ENCODE results near the gene FEN1. TPM values are rescaled to one million over a fixed set of nuclear protein-coding genes. Genes with fewer than 3 reads are reported as not detected.

FEN1 gene
- total RNA-seq, 1 donor from 2014 or later = 23.9 TPM

DNA sequence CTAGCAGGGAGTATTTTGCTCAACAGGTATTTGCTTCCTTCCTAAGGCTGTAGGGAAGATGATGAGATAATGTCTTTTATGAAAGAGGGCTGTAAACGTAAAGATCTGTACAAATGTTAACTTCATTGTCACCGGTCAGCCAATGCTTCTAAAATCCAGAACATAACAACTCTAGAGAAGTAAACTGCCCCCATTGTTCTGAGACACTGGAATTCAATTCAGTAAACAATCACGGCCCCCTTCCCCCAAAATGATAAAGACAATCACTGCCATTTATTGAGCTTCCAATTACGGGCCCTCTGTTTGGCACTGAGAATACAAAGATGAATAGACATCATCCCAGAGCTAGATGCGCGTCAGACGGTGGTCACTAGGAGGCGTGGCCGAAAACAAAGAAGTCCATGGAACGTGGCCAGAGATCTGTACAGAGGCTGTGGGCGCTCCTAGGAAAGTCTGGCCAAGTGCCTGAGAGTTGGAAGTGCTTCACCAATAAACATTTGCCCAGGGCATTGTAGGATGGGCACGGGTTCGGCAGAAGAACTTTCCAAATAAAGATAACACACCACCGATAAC lies 888 bp upstream of the FEN1 start:
- ATAC-seq (ENCODE audit: low read depth) = no peak
- TF ChIP-seq, protein P1, sequence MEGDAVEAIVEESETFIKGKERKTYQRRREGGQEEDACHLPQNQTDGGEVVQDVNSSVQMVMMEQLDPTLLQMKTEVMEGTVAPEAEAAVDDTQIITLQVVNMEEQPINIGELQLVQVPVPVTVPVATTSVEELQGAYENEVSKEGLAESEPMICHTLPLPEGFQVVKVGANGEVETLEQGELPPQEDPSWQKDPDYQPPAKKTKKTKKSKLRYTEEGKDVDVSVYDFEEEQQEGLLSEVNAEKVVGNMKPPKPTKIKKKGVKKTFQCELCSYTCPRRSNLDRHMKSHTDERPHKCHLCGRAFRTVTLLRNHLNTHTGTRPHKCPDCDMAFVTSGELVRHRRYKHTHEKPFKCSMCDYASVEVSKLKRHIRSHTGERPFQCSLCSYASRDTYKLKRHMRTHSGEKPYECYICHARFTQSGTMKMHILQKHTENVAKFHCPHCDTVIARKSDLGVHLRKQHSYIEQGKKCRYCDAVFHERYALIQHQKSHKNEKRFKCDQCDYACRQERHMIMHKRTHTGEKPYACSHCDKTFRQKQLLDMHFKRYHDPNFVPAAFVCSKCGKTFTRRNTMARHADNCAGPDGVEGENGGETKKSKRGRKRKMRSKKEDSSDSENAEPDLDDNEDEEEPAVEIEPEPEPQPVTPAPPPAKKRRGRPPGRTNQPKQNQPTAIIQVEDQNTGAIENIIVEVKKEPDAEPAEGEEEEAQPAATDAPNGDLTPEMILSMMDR (IDR thresholded peaks at IDR 0.05) = no peak
- Mint-ChIP-seq H3K27ac (peak overlapping the region; percentile 100), H3K4me3 (peak overlapping the region; percentile 98), H3K36me3 (ENCODE audit: low read depth) (peaks cover 58% of the 10 kb centered on the region), H3K4me1 (peaks cover 21% of the 10 kb centered on the region), H3K27me3 (no peaks in the 10 kb centered on the region), H3K9me3 (no peaks in the 10 kb centered on the region)
- no peak for DNase-seq
- intact Hi-C loops (cut with micrococcal nuclease) = loop anchor here (1.0 to 5.0 kb wide), 6 partner anchors 15 to 917 kb away; partner anchors contain the start of genes FTH1 and MYRF
- POLR2A ChIA-PET = interaction anchor here (0.6 to 2.1 kb wide), 10 partner anchors 20 to 1049 kb away, joined by 3 to 27 read pairs (median 6); partner anchors contain the start of gene FTH1
- CTCF ChIA-PET = interaction anchor here (1.0 to 8.4 kb wide), 4 partner anchors 107 to 316 kb away, joined by 4 to 146 read pairs (median 16); no protein-coding TSS in a partner anchor

- intact Hi-C loops (cut with micrococcal nuclease) = loop anchor here (2.0 to 5.0 kb wide), 4 partner anchors 16 to 916 kb away; partner anchors contain the start of genes FTH1 and MYRF
- TF ChIP-seq, protein P1 (IDR thresholded peaks at IDR 0.05) = no peak
- H3K27ac Mint-ChIP-seq = peak overlapping the region; percentile 100
- no peaks in the 10 kb centered on the region for H3K9me3 Mint-ChIP-seq
- peaks cover 24% of the 10 kb centered on the region for H3K4me1 Mint-ChIP-seq
- ChIA-PET CTCF (interaction anchor here (1.9 to 8.4 kb wide), 4 partner anchors 105 to 315 kb away, joined by 7 to 146 read pairs (median 16); no protein-coding TSS in a partner anchor), POLR2A (interaction anchor here (0.5 to 2.1 kb wide), 15 partner anchors 19 to 1048 kb away, joined by 3 to 27 read pairs (median 4); partner anchors contain the start of gene FTH1)
- H3K4me3 Mint-ChIP-seq = peak overlapping the region; percentile 98
- no peak for DNase-seq
- H3K27me3 Mint-ChIP-seq = no peaks in the 10 kb centered on the region
- ATAC-seq (ENCODE audit: low read depth) = no peak
- H3K36me3 Mint-ChIP-seq (ENCODE audit: low read depth) = peaks cover 52% of the 10 kb centered on the region
Measured at GRCh38 chr11:61793083-61793828, 545 bp downstream of the FEN1 start.

- Mint-ChIP-seq H3K4me3 (peak overlapping the region; percentile 58), H3K36me3 (ENCODE audit: low read depth) (peaks cover 50% of the 10 kb centered on the region), H3K27me3 (no peaks in the 10 kb centered on the region), H3K27ac (peak overlapping the region; percentile 30), H3K9me3 (no peaks in the 10 kb centered on the region), H3K4me1 (peaks cover 24% of the 10 kb centered on the region)
- ChIA-PET CTCF (interaction anchor here (1.9 to 8.4 kb wide), 3 partner anchors 154 to 315 kb away, joined by 7 to 146 read pairs (median 22); no protein-coding TSS in a partner anchor), POLR2A (interaction anchor here (1.0 kb wide), 1 partner anchor 154 kb away, joined by 3 read pairs; no protein-coding TSS in a partner anchor)
- TF ChIP-seq, protein P1 (IDR thresholded peaks at IDR 0.05) = no peak
- intact Hi-C loops (cut with micrococcal nuclease) = loop anchor here (2.0 to 5.0 kb wide), 4 partner anchors 17 to 915 kb away; partner anchors contain the start of genes FTH1 and MYRF
- DNase-seq = no peak
- no peak for ATAC-seq (ENCODE audit: low read depth)
Measured at GRCh38 chr11:61793829-61794204, 1.1 kb downstream of the FEN1 start.

- Mint-ChIP-seq H3K36me3 (ENCODE audit: low read depth) (peaks cover 43% of the 10 kb centered on the region), H3K4me3 (no peak overlapping the region), H3K9me3 (no peaks in the 10 kb centered on the region), H3K4me1 (peaks cover 24% of the 10 kb centered on the region), H3K27me3 (no peaks in the 10 kb centered on the region), H3K27ac (no peak overlapping the region)
- ATAC-seq (ENCODE audit: low read depth) = no peak
- ChIA-PET POLR2A (interaction anchor here (0.7 kb wide), 1 partner anchor 15 kb away, joined by 3 read pairs; no protein-coding TSS in a partner anchor), CTCF (interaction anchor here (1.9 to 8.4 kb wide), 4 partner anchors 20 to 314 kb away, joined by 7 to 167 read pairs (median 102); no protein-coding TSS in a partner anchor)
- intact Hi-C loops (cut with micrococcal nuclease) = loop anchor here (5.0 kb wide), 2 partner anchors 42 to 173 kb away; partner anchors contain the start of genes FTH1 and MYRF
- DNase-seq = no peak
- TF ChIP-seq, protein P1 (IDR thresholded peaks at IDR 0.05) = no peak
Measured at GRCh38 chr11:61794579-61794978, 1.9 kb downstream of the FEN1 start.
